ENCODE data around the gene ATG14. TPM values are rescaled to one million over a fixed set of nuclear protein-coding genes. Genes with fewer than 3 reads are reported as not detected.

ATG14 gene
- total RNA-seq, 1 donor from 2014 or later: 28.8 TPM

- Histone ChIP-seq H3K79me2 (ENCODE audit: low read depth) (no peaks in the 10 kb centered on the region), H3K9me3 (ENCODE audit: low read depth) (no peaks in the 10 kb centered on the region), H3K4me2 (no peak overlapping the region), H3K27me3 (peaks cover 19% of the 10 kb centered on the region), H3K4me1 (peaks cover 5% of the 10 kb centered on the region), H3K36me3 (no peaks in the 10 kb centered on the region), H3K4me3 (no peak overlapping the region), H3K27ac (no peak overlapping the region), H3K9ac (no peak overlapping the region), H3F3A (ENCODE audit: low read depth) (no peaks in the 10 kb centered on the region), H2AFZ (replicated peaks) (no peak overlapping the region), H4K20me1 (ENCODE audit: low read depth) (no peaks in the 10 kb centered on the region)
- H3K9me3 Mint-ChIP-seq: no peaks in the 10 kb centered on the region
- H3K27me3 Mint-ChIP-seq (ENCODE audit: insufficient read depth, low read depth): peaks cover 2% of the 10 kb centered on the region
- H3K4me1 Mint-ChIP-seq: no peaks in the 10 kb centered on the region
- H3K36me3 Mint-ChIP-seq: no peaks in the 10 kb centered on the region
- no peak overlapping the region for H3K4me3 Mint-ChIP-seq
- TF ChIP-seq EZH2phosphoT487 (IDR thresholded peaks at IDR 0.05) (no peak), EZH2 (IDR thresholded peaks at IDR 0.05) (no peak)
- TF ChIP-seq, protein P1, sequence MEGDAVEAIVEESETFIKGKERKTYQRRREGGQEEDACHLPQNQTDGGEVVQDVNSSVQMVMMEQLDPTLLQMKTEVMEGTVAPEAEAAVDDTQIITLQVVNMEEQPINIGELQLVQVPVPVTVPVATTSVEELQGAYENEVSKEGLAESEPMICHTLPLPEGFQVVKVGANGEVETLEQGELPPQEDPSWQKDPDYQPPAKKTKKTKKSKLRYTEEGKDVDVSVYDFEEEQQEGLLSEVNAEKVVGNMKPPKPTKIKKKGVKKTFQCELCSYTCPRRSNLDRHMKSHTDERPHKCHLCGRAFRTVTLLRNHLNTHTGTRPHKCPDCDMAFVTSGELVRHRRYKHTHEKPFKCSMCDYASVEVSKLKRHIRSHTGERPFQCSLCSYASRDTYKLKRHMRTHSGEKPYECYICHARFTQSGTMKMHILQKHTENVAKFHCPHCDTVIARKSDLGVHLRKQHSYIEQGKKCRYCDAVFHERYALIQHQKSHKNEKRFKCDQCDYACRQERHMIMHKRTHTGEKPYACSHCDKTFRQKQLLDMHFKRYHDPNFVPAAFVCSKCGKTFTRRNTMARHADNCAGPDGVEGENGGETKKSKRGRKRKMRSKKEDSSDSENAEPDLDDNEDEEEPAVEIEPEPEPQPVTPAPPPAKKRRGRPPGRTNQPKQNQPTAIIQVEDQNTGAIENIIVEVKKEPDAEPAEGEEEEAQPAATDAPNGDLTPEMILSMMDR (IDR thresholded peaks at IDR 0.05): no peak
- no peak for DNase-seq (ENCODE audit: low spot score)
- H3K27ac Mint-ChIP-seq: no peak overlapping the region
Observed at GRCh38 chr14:55418411-55418810, 6.8 kb upstream of the ATG14 start.

- H2AFZ ChIP-seq (replicated peaks): no peak overlapping the region
- H3K36me3 ChIP-seq: no peaks in the 10 kb centered on the region
- H3K4me1 ChIP-seq: peaks cover 5% of the 10 kb centered on the region
- no peak for TF ChIP-seq EZH2phosphoT487 (IDR thresholded peaks at IDR 0.05)
- TF ChIP-seq, protein P1 (IDR thresholded peaks at IDR 0.05): no peak
- TF ChIP-seq EZH2 (IDR thresholded peaks at IDR 0.05): no peak
- H3K27ac Mint-ChIP-seq: no peak overlapping the region
- H3K9me3 ChIP-seq (ENCODE audit: low read depth): no peaks in the 10 kb centered on the region
- H3K4me1 Mint-ChIP-seq: no peaks in the 10 kb centered on the region
- no peak overlapping the region for H3K4me2 ChIP-seq
- H3K79me2 ChIP-seq (ENCODE audit: low read depth): no peaks in the 10 kb centered on the region
- H3K4me3 ChIP-seq: no peak overlapping the region
- no peaks in the 10 kb centered on the region for H4K20me1 ChIP-seq (ENCODE audit: low read depth)
- no peak overlapping the region for H3K27ac ChIP-seq
- H3K27me3 Mint-ChIP-seq (ENCODE audit: insufficient read depth, low read depth): peaks cover 2% of the 10 kb centered on the region
- H3K27me3 ChIP-seq: peaks cover 19% of the 10 kb centered on the region
- DNase-seq (ENCODE audit: low spot score): no peak
- no peak overlapping the region for H3K4me3 Mint-ChIP-seq
- no peaks in the 10 kb centered on the region for H3F3A ChIP-seq (ENCODE audit: low read depth)
- no peaks in the 10 kb centered on the region for H3K9me3 Mint-ChIP-seq
- H3K9ac ChIP-seq: no peak overlapping the region
- H3K36me3 Mint-ChIP-seq: no peaks in the 10 kb centered on the region
Observed at GRCh38 chr14:55417955-55418354, 6.3 kb upstream of the ATG14 start.

- H4K20me1 ChIP-seq (ENCODE audit: low read depth): no peaks in the 10 kb centered on the region
- no peaks in the 10 kb centered on the region for H3K36me3 Mint-ChIP-seq
- peak; percentile 66 for DNase-seq (ENCODE audit: low spot score)
Observed at GRCh38 chr14:55416866-55417265, 5.2 kb upstream of the ATG14 start.

More at GRCh38 chr14:55416866-55417265, 5.2 kb upstream of the ATG14 start:
- Histone ChIP-seq H3K4me1 (peaks cover 9% of the 10 kb centered on the region), H2AFZ (replicated peaks) (peak overlapping the region; percentile 28), H3K27me3 (peaks cover 19% of the 10 kb centered on the region), H3K79me2 (ENCODE audit: low read depth) (no peaks in the 10 kb centered on the region), H3F3A (ENCODE audit: low read depth) (no peaks in the 10 kb centered on the region), H3K4me2 (no peak overlapping the region), H3K4me3 (no peak overlapping the region), H3K9ac (no peak overlapping the region), H3K36me3 (no peaks in the 10 kb centered on the region), H3K27ac (no peak overlapping the region), H3K9me3 (ENCODE audit: low read depth) (no peaks in the 10 kb centered on the region)
- TF ChIP-seq EZH2 (IDR thresholded peaks at IDR 0.05): no peak
- TF ChIP-seq, protein P1 (IDR thresholded peaks at IDR 0.05): peak; percentile 91
- Mint-ChIP-seq H3K4me1 (peaks cover 4% of the 10 kb centered on the region), H3K9me3 (no peaks in the 10 kb centered on the region), H3K27ac (no peak overlapping the region), H3K4me3 (no peak overlapping the region), H3K27me3 (ENCODE audit: insufficient read depth, low read depth) (peaks cover 2% of the 10 kb centered on the region)
